ENCODE data around the gene PVALEF.

Gene PVALEF

GRCh38 chr17:81197831-81198490 is 32.7 kb downstream of the PVALEF start:
- no peak for DNase-seq (ENCODE audit: low read depth)

GRCh38 chr17:81198826-81199481 is 33.6 kb downstream of the PVALEF start:
- DNase-seq (ENCODE audit: low read depth): no peak

GRCh38 chr17:81199482-81199830 is 34.1 kb downstream of the PVALEF start:
- DNase-seq (ENCODE audit: low read depth): no peak

- no peak for DNase-seq (ENCODE audit: low read depth)
Measured at GRCh38 chr17:81200201-81200600, 34.9 kb downstream of the PVALEF start.

GRCh38 chr17:81200695-81201580 is 35.6 kb downstream of the PVALEF start:
- peak; percentile 77 for DNase-seq (ENCODE audit: low read depth)

- no peak for DNase-seq (ENCODE audit: low read depth)
Measured at GRCh38 chr17:81202318-81202717, 37.0 kb downstream of the PVALEF start.

- DNase-seq (ENCODE audit: low read depth): no peak
Measured at GRCh38 chr17:81203136-81203535, 37.8 kb downstream of the PVALEF start.

- DNase-seq (ENCODE audit: low read depth): no peak
Measured at GRCh38 chr17:81204578-81204977, 39.3 kb downstream of the PVALEF start.

- DNase-seq (ENCODE audit: low read depth): no peak
Measured at GRCh38 chr17:81206166-81206565, 40.9 kb downstream of the PVALEF start.

- no peak for DNase-seq (ENCODE audit: low read depth)
Measured at GRCh38 chr17:81206657-81207056, 41.4 kb downstream of the PVALEF start.

GRCh38 chr17:81207610-81208581 is 42.6 kb downstream of the PVALEF start:
- no peak for DNase-seq (ENCODE audit: low read depth)

GRCh38 chr17:81208651-81209050 is 43.3 kb downstream of the PVALEF start:
- no peak for DNase-seq (ENCODE audit: low read depth)

GRCh38 chr17:81209141-81209540 is 43.8 kb downstream of the PVALEF start:
- DNase-seq (ENCODE audit: low read depth): no peak

GRCh38 chr17:81210466-81210865 is 45.2 kb downstream of the PVALEF start:
- no peak for DNase-seq (ENCODE audit: low read depth)

GRCh38 chr17:81210868-81211267 is 45.6 kb downstream of the PVALEF start:
- peak; percentile 8 for DNase-seq (ENCODE audit: low read depth)

- no peak for DNase-seq (ENCODE audit: low read depth)
Measured at GRCh38 chr17:81212365-81212764, 47.1 kb downstream of the PVALEF start.

- no peak for DNase-seq (ENCODE audit: low read depth)
Measured at GRCh38 chr17:81213978-81214377, 48.7 kb downstream of the PVALEF start.

- DNase-seq (ENCODE audit: low read depth): no peak
Measured at GRCh38 chr17:81217491-81217890, 52.2 kb downstream of the PVALEF start.

GRCh38 chr17:81218459-81218858 is 53.2 kb downstream of the PVALEF start:
- DNase-seq (ENCODE audit: low read depth): no peak

GRCh38 chr17:81218991-81219390 is 53.7 kb downstream of the PVALEF start:
- DNase-seq (ENCODE audit: low read depth): no peak

- DNase-seq (ENCODE audit: low read depth): no peak
Measured at GRCh38 chr17:81219476-81220180, 54.3 kb downstream of the PVALEF start.
